MM.1S (cell line): ENCODE data around the gene IL17RE.

Experiments
- DNase-seq: peaks from one replicate; pipeline ENCODE4 v3.0.0-alpha.2; 2015
- H2AFZ ChIP-seq: fragments of 300-600 bp; sonication (generic); 2 replicates; pipeline ENCODE4 v1.6.0; 2016; ENCODE audit warnings: antibody characterized with exemption, low read length
- H3F3A ChIP-seq: fragments of 300-600 bp; sonication (generic); 2 replicates; pipeline ENCODE4 v1.6.1; 2016; ENCODE audit warnings: mild to moderate bottlenecking, antibody characterized with exemption, low read length, moderate library complexity, mixed read lengths; ENCODE audit not compliant: insufficient read depth
- H3K27ac ChIP-seq: fragments of 300-600 bp; sonication (generic); 2 replicates; pipeline ENCODE4 v1.5.1; 2016; ENCODE audit warnings: mild to moderate bottlenecking, low read length
- H3K27me3 ChIP-seq: fragments of 300-600 bp; sonication (generic); replicated peaks from 2 replicates; pipeline ENCODE4 v1.6.0; 2016; ENCODE audit warnings: low read length; ENCODE audit not compliant: insufficient read depth
- H3K36me3 ChIP-seq: fragments of 300-600 bp; sonication (generic); replicated peaks from 2 replicates; pipeline ENCODE4 v1.6.1; 2016; ENCODE audit warnings: mild to moderate bottlenecking, low read length, mixed read lengths; ENCODE audit not compliant: insufficient read depth
- H3K4me1 ChIP-seq: fragments of 300-600 bp; sonication (generic); 2 replicates; pipeline ENCODE4 v1.6.1; 2016; ENCODE audit warnings: low read length, mixed read lengths
- H3K4me2 ChIP-seq: fragments of 300-600 bp; sonication (generic); 2 replicates; pipeline ENCODE4 v1.6.0; 2016; ENCODE audit warnings: low read depth, low read length
- H3K4me3 ChIP-seq: fragments of 300-600 bp; sonication (generic); 2 replicates; pipeline ENCODE4 v1.5.1; 2016; ENCODE audit warnings: low read length, mixed read lengths
- H3K79me2 ChIP-seq: fragments of 300-600 bp; sonication (generic); 2 replicates; pipeline ENCODE4 v1.6.1; 2016; ENCODE audit warnings: mixed run types, low read length, mixed read lengths
- H3K9ac ChIP-seq: fragments of 300-600 bp; sonication (generic); 2 replicates; pipeline ENCODE4 v1.6.1; 2016; ENCODE audit warnings: low read length, mixed read lengths
- H3K9me2 ChIP-seq: fragments of 300-600 bp; sonication (generic); replicated peaks from 2 replicates; pipeline ENCODE4 v1.6.1; 2016; ENCODE audit warnings: mild to moderate bottlenecking, low read length, mixed read lengths; ENCODE audit not compliant: insufficient read depth
- H3K9me3 ChIP-seq: fragments of 300-600 bp; sonication (generic); replicated peaks from 2 replicates; pipeline ENCODE4 v1.6.1; 2016; ENCODE audit warnings: mild to moderate bottlenecking, low read length, mixed read lengths; ENCODE audit not compliant: insufficient read depth
- H4K20me1 ChIP-seq: fragments of 300-600 bp; sonication (generic); 2 replicates; pipeline ENCODE4 v1.6.1; 2016; ENCODE audit warnings: mild to moderate bottlenecking, low read length, moderate library complexity, mixed read lengths; ENCODE audit not compliant: insufficient read depth
- CTCF ChIP-seq: fragments of 300-600 bp; sonication (generic); IDR thresholded peaks from 2 replicates; pipeline ENCODE4 v1.5.1; 2016; ENCODE audit warnings: antibody characterized with exemption, low read length, mixed read lengths
- EZH2 ChIP-seq: fragments of 300-600 bp; sonication (generic); optimal IDR thresholded peaks from 2 replicates; pipeline ENCODE3; 2017; ENCODE audit warnings: low read depth, mild to moderate bottlenecking, antibody characterized with exemption, low read length, mixed read lengths
- EZH2phosphoT487 ChIP-seq: fragments of 300-600 bp; sonication (generic); IDR thresholded peaks from 2 replicates; pipeline ENCODE4 v1.6.1; 2018; ENCODE audit warnings: antibody characterized with exemption, low read length

Gene IL17RE

GRCh38 chr3:9916734-9917680, 14.4 kb downstream of the IL17RE start, which contains the start of gene IL17RC:
Gene IL17RC, plus strand, starts transcription at chr3:9917098. Its CDS starts 218 bp downstream, at chr3:9917316.
- no peaks in the 10 kb centered on the region for H3K36me3 ChIP-seq
- H3K27ac ChIP-seq, result no peak within 1 kb of the TSS
- H3K27me3 ChIP-seq, result no peaks in the 10 kb centered on the region
- DNase-seq, result peak; percentile 24
- H4K20me1 ChIP-seq, result no peaks in the 10 kb centered on the region
- peak within 1 kb of the TSS; percentile 97 for H2AFZ ChIP-seq
- H3K9me3 ChIP-seq, result no peaks in the 10 kb centered on the region
- no peaks in the 10 kb centered on the region for H3K9me2 ChIP-seq
- H3K4me1 ChIP-seq, result peaks cover 5% of the 10 kb centered on the region; the same call in 1 of the 2 replicates
- no peaks in the 10 kb centered on the region for H3F3A ChIP-seq
- no peaks in the 10 kb centered on the region for H3K79me2 ChIP-seq
- H3K4me3 ChIP-seq, result peak within 1 kb of the TSS; percentile 60
- peak within 1 kb of the TSS; percentile 98 for H3K4me2 ChIP-seq
- H3K9ac ChIP-seq, result peak within 1 kb of the TSS; percentile 24; the same call in 1 of the 2 replicates
- TF ChIP-seq EZH2, result no peak
- TF ChIP-seq CTCF, result no peak
- TF ChIP-seq EZH2phosphoT487, result no peak

- TF ChIP-seq CTCF (no peak), EZH2 (no peak)
- Histone ChIP-seq H4K20me1 (no peaks in the 10 kb centered on the region), H3K36me3 (no peaks in the 10 kb centered on the region), H3F3A (no peaks in the 10 kb centered on the region), H2AFZ (no peak overlapping the region), H3K4me3 (no peak overlapping the region), H3K4me2 (no peak overlapping the region), H3K27me3 (no peaks in the 10 kb centered on the region), H3K27ac (no peak overlapping the region), H3K9ac (no peak overlapping the region), H3K9me3 (no peaks in the 10 kb centered on the region), H3K79me2 (no peaks in the 10 kb centered on the region), H3K4me1 (peaks cover 5% of the 10 kb centered on the region; the same call in 1 of the 2 replicates), H3K9me2 (no peaks in the 10 kb centered on the region)
- no peak for DNase-seq
Observed at GRCh38 chr3:9917820-9918219, 15.2 kb downstream of the IL17RE start.

GRCh38 chr3:9918261-9919038, 15.8 kb downstream of the IL17RE start:
- no peak overlapping the region for H3K4me3 ChIP-seq
- H3K9me3 ChIP-seq, result no peaks in the 10 kb centered on the region
- H3K27ac ChIP-seq, result no peak overlapping the region
- no peaks in the 10 kb centered on the region for H3K79me2 ChIP-seq
- TF ChIP-seq EZH2phosphoT487 (no peak), CTCF (no peak), EZH2 (no peak)
- no peak for DNase-seq
- no peaks in the 10 kb centered on the region for H3F3A ChIP-seq
- H3K9me2 ChIP-seq, result no peaks in the 10 kb centered on the region
- H3K27me3 ChIP-seq, result no peaks in the 10 kb centered on the region; the same call in 1 of the 2 replicates
- no peaks in the 10 kb centered on the region for H4K20me1 ChIP-seq
- no peak overlapping the region for H2AFZ ChIP-seq
- no peak overlapping the region for H3K4me2 ChIP-seq
- H3K4me1 ChIP-seq, result peaks cover 5% of the 10 kb centered on the region; the same call in 1 of the 2 replicates
- H3K9ac ChIP-seq, result no peak overlapping the region
- H3K36me3 ChIP-seq, result no peaks in the 10 kb centered on the region
